AG04449 (cell line): Measurements from ENCODE around the gene PGM5.

ENCODE experiments used
- CTCF ChIA-PET: fragments of 350-600 bp; formaldehyde crosslinking; extraction: SDS; loops from one replicate; lab custom pipeline; 2021; ENCODE audit warnings: antibody characterized with exemption; lab: Yijun Ruan, JAX
- POLR2A ChIA-PET: fragments of 400-600, 350-600 bp; formaldehyde crosslinking; extraction: SDS; loops from one replicate; lab custom pipeline; 2020; ENCODE audit warnings: antibody characterized with exemption, inconsistent platforms; lab: Yijun Ruan, JAX
- DNase-seq: peaks from one replicate; pipeline ENCODE4 v3.0.0-alpha.2; 2010; ENCODE audit warnings: low read depth, low spot score
- H3K4me3 ChIP-seq: 2 replicates; pipeline ENCODE4 v1.5.1; 2011; ENCODE audit warnings: low read depth, mild to moderate bottlenecking, control low read depth, low read length
- TF ChIP-seq, protein P1 (sequence below): IDR thresholded peaks from one replicate; pipeline ENCODE4 v1.5.1; 2011; ENCODE audit warnings: mild to moderate bottlenecking, moderate library complexity, low read length, control low read depth, inconsistent platforms; ENCODE audit not compliant: insufficient read depth; ENCODE audit errors: missing control alignments

The PGM5 gene

DNA sequence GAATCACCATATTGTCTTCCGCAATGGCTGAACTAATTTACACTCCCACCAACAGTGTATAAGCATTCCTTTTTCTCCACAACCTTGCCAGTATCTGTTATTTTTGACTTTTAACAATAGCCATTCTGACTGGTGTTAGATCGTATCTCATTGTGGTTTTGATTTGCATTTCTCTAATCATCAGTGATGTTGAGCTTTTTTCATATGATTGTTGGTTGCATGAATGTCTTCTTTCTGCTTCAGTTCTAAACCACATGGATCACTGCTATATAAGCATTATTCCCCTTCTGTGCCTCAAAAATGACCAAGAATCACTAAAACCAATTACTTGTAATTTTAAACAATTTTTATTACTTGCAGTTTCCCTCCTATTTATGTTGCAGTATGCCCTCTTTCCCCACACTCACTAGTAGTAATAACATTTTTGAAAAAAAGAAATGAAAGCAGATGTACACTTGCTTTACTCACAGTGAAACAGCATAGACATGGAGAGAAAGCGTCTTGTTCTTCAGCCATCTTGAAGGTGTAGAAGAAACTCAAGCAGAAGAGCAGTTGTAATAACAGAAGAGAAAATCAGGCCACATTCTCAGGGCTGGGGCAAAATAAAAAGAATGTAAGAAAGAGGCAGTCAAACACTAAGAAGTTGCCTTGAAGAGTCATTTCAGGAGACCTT, 188.8 kb downstream of the PGM5 start:
- no peak for DNase-seq
- TF ChIP-seq, protein P1, sequence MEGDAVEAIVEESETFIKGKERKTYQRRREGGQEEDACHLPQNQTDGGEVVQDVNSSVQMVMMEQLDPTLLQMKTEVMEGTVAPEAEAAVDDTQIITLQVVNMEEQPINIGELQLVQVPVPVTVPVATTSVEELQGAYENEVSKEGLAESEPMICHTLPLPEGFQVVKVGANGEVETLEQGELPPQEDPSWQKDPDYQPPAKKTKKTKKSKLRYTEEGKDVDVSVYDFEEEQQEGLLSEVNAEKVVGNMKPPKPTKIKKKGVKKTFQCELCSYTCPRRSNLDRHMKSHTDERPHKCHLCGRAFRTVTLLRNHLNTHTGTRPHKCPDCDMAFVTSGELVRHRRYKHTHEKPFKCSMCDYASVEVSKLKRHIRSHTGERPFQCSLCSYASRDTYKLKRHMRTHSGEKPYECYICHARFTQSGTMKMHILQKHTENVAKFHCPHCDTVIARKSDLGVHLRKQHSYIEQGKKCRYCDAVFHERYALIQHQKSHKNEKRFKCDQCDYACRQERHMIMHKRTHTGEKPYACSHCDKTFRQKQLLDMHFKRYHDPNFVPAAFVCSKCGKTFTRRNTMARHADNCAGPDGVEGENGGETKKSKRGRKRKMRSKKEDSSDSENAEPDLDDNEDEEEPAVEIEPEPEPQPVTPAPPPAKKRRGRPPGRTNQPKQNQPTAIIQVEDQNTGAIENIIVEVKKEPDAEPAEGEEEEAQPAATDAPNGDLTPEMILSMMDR = no peak
- H3K4me3 ChIP-seq = no peak overlapping the region
- ChIA-PET CTCF (no interaction called here), POLR2A (no interaction called here)

DNA sequence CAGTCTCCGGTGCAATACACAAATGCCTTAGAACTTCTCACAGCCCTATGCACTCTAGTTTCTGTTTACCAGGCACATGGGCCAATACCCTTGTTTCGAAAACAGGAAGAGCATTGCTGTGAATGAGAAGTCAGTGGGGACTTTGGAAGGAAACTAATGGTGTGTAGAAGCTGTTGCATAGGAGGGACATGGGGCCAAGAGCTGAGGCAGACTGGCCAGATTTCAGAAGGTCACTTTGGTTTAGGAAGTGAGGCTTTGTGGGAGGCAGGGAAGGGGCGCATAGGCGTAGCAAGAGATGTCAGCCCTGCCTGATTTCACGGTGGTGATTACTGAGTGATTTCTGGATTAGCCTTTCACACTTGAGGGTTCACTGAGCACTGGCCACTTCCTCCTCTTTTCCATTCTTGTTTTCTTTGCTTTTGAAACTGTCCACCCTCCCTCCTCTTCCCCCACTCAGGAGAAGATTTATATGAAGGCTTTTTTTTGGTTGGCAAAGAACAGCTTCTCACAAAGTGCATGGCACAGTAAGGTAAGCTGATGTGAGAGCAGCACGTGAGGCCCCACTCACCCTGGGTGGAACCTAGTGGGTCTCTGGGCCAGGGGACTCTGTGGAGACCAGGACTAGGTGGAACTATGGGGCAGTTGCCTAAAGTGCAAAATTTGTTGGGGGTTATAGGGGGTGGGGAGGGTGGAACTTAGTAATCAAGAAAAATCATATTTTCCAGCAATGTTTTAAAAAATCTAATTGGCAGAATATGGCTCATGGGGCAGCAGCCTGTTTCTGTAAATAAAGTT, 190.4 kb downstream of the PGM5 start:
- CTCF ChIA-PET = no interaction called here
- H3K4me3 ChIP-seq = no peak overlapping the region
- TF ChIP-seq, protein P1 = no peak
- DNase-seq = no peak
- POLR2A ChIA-PET = no interaction called here

DNA sequence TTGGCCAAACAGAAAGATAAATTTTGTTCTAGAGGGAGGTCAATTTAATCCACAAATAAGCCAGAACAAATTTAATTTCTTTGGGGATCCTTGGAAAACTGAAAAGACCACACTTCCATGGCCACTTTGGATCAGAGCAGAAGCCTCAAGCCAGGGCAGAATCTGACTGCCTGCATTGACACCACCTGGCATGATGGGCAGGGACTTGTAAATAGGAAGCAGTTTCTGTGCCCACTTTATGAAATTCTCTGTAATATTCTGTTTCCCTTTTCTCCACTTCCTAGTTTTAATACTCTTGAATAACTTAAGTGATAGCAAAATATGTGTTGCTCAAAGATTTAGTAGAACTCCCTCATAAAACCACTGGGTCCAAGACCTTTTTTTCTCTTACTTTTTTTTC, 191.0 kb downstream of the PGM5 start:
- TF ChIP-seq, protein P1 = no peak
- no peak for DNase-seq
- CTCF ChIA-PET = no interaction called here
- POLR2A ChIA-PET = no interaction called here
- H3K4me3 ChIP-seq = no peak overlapping the region

DNA sequence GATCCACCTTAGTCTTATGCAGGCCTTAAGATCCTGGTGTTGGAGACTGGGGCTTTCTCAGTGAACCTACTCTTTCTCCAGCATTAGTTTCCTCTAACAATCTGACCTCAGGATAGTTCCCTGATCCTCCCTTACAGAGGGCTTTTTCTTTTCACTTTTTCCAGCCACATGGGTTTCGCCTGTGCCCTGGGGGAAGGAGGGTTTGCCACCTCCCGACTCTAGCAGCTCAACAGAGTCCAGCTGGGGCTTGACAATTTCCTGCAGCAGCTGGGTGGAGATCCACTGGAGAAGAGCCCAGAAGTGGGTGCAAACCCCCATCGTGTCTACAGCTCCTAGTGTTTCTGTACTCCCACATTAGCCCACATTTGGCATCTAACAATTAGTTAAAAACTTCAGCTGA, 191.8 kb downstream of the PGM5 start:
- no peak overlapping the region for H3K4me3 ChIP-seq
- TF ChIP-seq, protein P1 = no peak
- CTCF ChIA-PET = no interaction called here
- no peak for DNase-seq
- POLR2A ChIA-PET = no interaction called here

DNA sequence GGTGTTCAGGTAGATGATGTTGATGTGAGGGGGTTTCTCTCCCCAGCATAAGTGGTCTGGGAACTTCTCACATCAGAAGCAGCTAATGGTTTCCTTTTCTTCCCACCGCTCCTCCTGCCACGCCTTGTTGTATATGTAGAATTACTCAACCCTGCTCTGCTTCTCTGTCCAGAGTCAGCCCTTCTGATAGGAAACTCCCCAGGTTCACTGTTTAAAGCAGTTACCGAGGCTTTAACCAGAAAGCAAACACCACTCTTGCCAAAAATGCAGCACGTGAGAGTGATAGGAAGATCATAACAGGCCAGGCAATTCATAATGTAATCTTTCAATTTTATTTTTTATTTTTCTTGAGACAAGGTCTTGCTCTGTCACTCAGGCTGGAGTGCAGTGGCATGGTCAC, 194.8 kb downstream of the PGM5 start:
- no peak overlapping the region for H3K4me3 ChIP-seq
- CTCF ChIA-PET = no interaction called here
- TF ChIP-seq, protein P1 = no peak
- POLR2A ChIA-PET = no interaction called here
- no peak for DNase-seq

DNA sequence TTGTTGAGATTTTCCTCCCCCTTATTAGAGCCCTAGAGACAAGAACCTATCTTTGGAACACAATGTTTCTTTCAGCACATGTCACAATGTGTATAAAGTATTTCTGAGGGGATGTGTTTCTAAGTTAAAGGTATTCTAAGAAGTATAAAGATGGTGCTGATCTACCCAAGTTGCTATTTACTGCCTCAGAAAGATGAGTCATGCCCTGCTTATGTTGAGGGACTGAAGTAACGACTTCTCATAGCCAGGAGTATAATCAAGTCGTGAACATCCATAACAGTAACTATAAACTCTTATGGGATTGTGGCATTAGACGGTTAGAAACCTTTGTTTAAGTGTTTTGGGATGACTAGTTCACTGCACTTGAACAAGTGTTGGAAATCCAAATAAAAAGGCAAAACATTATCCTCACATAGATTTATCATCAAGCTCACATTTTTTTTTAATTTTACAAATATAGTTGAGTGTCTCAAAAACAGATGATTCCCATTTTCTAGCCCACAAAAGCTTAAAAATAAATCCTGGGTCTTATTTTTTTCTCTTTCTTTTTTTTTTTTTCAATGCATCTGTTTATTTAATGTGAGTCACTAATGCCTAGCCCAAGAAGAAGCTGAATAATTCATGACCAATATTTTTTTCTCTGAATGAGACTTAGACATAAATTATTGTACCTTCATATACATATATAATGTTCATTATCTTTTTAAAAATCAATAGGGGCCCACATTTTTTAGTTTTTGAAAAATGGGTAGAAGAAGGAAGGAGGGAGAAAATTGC, 196.5 kb downstream of the PGM5 start:
- ChIA-PET POLR2A (no interaction called here), CTCF (no interaction called here)
- TF ChIP-seq, protein P1 = no peak
- DNase-seq = no peak
- H3K4me3 ChIP-seq = no peak overlapping the region
